GM12891 (cell line): ENCODE results near the gene PTGFRN.

Experiments
- DNase-seq: peaks from one replicate; pipeline ENCODE4 v3.0.0; 2011; ENCODE audit warnings: low spot score; ENCODE audit not compliant: insufficient read length
- FAIRE-seq: peaks from 2 replicates; lab custom pipeline; 2011; peaks lifted over from hg19 to GRCh38; lab: Jason Lieb, UNC
- PAX5 ChIP-seq: IDR thresholded peaks from 2 replicates; pipeline ENCODE4 v1.6.1; 2011; ENCODE audit warnings: low read length, moderate library complexity, mild to moderate bottlenecking; ENCODE audit not compliant: insufficient read depth, severe bottlenecking
- POLR2A ChIP-seq: IDR thresholded peaks from 2 replicates; pipeline ENCODE4 v1.6.1; 2011; ENCODE audit warnings: low read depth, low read length, control low read depth
- POLR2AphosphoS5 ChIP-seq: IDR thresholded peaks from 2 replicates; pipeline ENCODE4 v1.6.1; 2011; ENCODE audit warnings: low read depth, low read length, control low read depth
- POU2F2 ChIP-seq: IDR thresholded peaks from 2 replicates; pipeline ENCODE4 v1.6.1; 2011; ENCODE audit warnings: low read depth, mild to moderate bottlenecking, control low read depth, low read length, moderate library complexity
- SPI1 ChIP-seq: IDR thresholded peaks from 2 replicates; pipeline ENCODE4 v1.6.1; 2011; ENCODE audit warnings: low read depth, low read length, control low read depth
- TAF1 ChIP-seq: IDR thresholded peaks from 2 replicates; pipeline ENCODE4 v1.6.1; 2011; ENCODE audit warnings: low read depth, low read length, control low read depth

Gene PTGFRN

GRCh38 chr1:117032681-117033539 lies 123.2 kb downstream of the PTGFRN start:
- TF ChIP-seq POLR2AphosphoS5, result no peak
- TF ChIP-seq POU2F2, result no peak
- TF ChIP-seq POLR2A, result no peak
- TF ChIP-seq TAF1, result no peak
- DNase-seq (no peak), FAIRE-seq (no peak)

GRCh38 chr1:117033772-117034171 lies 124.1 kb downstream of the PTGFRN start:
- DNase-seq (no peak), FAIRE-seq (no peak)
- no peak for TF ChIP-seq POLR2AphosphoS5
- no peak for TF ChIP-seq POU2F2
- TF ChIP-seq PAX5, result no peak
- TF ChIP-seq TAF1, result no peak
- TF ChIP-seq SPI1, result no peak
- no peak for TF ChIP-seq POLR2A

- no peak for FAIRE-seq
- TF ChIP-seq SPI1, result no peak
- TF ChIP-seq POLR2A, result no peak
- TF ChIP-seq POLR2AphosphoS5, result no peak
- TF ChIP-seq POU2F2, result no peak
- TF ChIP-seq PAX5, result no peak
- TF ChIP-seq TAF1, result no peak
- no peak for DNase-seq
Measured at GRCh38 chr1:117034791-117035290, 125.1 kb downstream of the PTGFRN start.

GRCh38 chr1:117036018-117036461 lies 126.3 kb downstream of the PTGFRN start:
- TF ChIP-seq POLR2A (no peak), PAX5 (no peak), POLR2AphosphoS5 (no peak), POU2F2 (no peak), TAF1 (no peak), SPI1 (no peak)
- no peak for FAIRE-seq
- no peak for DNase-seq

GRCh38 chr1:117037802-117038201 lies 128.1 kb downstream of the PTGFRN start:
- no peak for TF ChIP-seq POU2F2
- no peak for TF ChIP-seq POLR2AphosphoS5
- TF ChIP-seq TAF1, result no peak
- TF ChIP-seq POLR2A, result no peak
- no peak for TF ChIP-seq PAX5
- TF ChIP-seq SPI1, result no peak
- DNase-seq (no peak), FAIRE-seq (no peak)

GRCh38 chr1:117038236-117038635 lies 128.5 kb downstream of the PTGFRN start:
- DNase-seq, result no peak
- FAIRE-seq, result no peak
- TF ChIP-seq POLR2AphosphoS5 (no peak), PAX5 (no peak), TAF1 (no peak), SPI1 (no peak), POLR2A (no peak)
